HG02884 (cell line): Measurements from ENCODE around the gene TMEM143.
"Not testable (repeated sequence)": the region's sequence is repeated elsewhere in the genome, so short reads cannot be mapped to it uniquely, and the experiment has no call there.

Source experiments
- ATAC-seq: cut with Tn5 transposase; IDR thresholded peaks from one replicate; pipeline ENCODE4 v1.9.1; 2021; ENCODE audit warnings: mild to moderate bottlenecking, moderate library complexity; ENCODE audit not compliant: unreplicated experiment

The TMEM143 gene

GRCh38 chr19:48391100-48392005 is 27.6 kb upstream of the TMEM143 start, which contains the start of gene KDELR1:
Gene KDELR1 (minus strand): TSS chr19:48391551. CDS start chr19:48391358, 193 bp downstream.
- ATAC-seq = no peak

GRCh38 chr19:48390188-48391099 is 26.7 kb upstream of the TMEM143 start:
- no peak for ATAC-seq

- ATAC-seq = no peak
These were observed 23.2 kb upstream of the TMEM143 start for GRCh38 chr19:48386981-48387380.

GRCh38 chr19:48385461-48386087 is 21.8 kb upstream of the TMEM143 start:
- ATAC-seq = no peak

- ATAC-seq = no peak
These were observed 18.5 kb upstream of the TMEM143 start for GRCh38 chr19:48382286-48382685.

GRCh38 chr19:48381178-48381950 is 17.6 kb upstream of the TMEM143 start:
- ATAC-seq = no peak

GRCh38 chr19:48379058-48379457 is 15.3 kb upstream of the TMEM143 start:
- ATAC-seq = no peak

GRCh38 chr19:48378194-48378570 is 14.4 kb upstream of the TMEM143 start:
- ATAC-seq = no peak

- ATAC-seq = no peak
These were observed 9.8 kb upstream of the TMEM143 start for GRCh38 chr19:48373567-48373966.

- ATAC-seq = no peak
These were observed 9.2 kb upstream of the TMEM143 start for GRCh38 chr19:48372904-48373303.

GRCh38 chr19:48371771-48372170 is 8.0 kb upstream of the TMEM143 start:
- ATAC-seq = not testable (repeated sequence)

GRCh38 chr19:48371367-48371766 is 7.6 kb upstream of the TMEM143 start:
- no peak for ATAC-seq

- no peak for ATAC-seq
These were observed 7.2 kb upstream of the TMEM143 start for GRCh38 chr19:48370955-48371354.

- no peak for ATAC-seq
These were observed 5.2 kb upstream of the TMEM143 start for GRCh38 chr19:48368936-48369335.

GRCh38 chr19:48367855-48368254 is 4.1 kb upstream of the TMEM143 start:
- no peak for ATAC-seq

- no peak for ATAC-seq
These were observed 1.9 kb upstream of the TMEM143 start for GRCh38 chr19:48365602-48366001.

GRCh38 chr19:48364598-48365348 is 1.0 kb upstream of the TMEM143 start:
- no peak for ATAC-seq

GRCh38 chr19:48363500-48363809 is 285 bp downstream of the TMEM143 start:
- peak; percentile 3 for ATAC-seq

- ATAC-seq = peak; percentile 35
These were observed 832 bp downstream of the TMEM143 start for GRCh38 chr19:48362716-48363499.
